ENCODE data around the gene GOLGA1.
"Not testable (repeated sequence)": the region's sequence is repeated elsewhere in the genome, so short reads cannot be mapped to it uniquely, and the experiment has no call there.

GOLGA1 gene, protein sequence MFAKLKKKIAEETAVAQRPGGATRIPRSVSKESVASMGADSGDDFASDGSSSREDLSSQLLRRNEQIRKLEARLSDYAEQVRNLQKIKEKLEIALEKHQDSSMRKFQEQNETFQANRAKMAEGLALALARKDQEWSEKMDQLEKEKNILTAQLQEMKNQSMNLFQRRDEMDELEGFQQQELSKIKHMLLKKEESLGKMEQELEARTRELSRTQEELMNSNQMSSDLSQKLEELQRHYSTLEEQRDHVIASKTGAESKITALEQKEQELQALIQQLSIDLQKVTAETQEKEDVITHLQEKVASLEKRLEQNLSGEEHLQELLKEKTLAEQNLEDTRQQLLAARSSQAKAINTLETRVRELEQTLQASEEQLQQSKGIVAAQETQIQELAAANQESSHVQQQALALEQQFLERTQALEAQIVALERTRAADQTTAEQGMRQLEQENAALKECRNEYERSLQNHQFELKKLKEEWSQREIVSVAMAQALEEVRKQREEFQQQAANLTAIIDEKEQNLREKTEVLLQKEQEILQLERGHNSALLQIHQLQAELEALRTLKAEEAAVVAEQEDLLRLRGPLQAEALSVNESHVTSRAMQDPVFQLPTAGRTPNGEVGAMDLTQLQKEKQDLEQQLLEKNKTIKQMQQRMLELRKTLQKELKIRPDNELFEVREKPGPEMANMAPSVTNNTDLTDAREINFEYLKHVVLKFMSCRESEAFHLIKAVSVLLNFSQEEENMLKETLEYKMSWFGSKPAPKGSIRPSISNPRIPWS

DNA sequence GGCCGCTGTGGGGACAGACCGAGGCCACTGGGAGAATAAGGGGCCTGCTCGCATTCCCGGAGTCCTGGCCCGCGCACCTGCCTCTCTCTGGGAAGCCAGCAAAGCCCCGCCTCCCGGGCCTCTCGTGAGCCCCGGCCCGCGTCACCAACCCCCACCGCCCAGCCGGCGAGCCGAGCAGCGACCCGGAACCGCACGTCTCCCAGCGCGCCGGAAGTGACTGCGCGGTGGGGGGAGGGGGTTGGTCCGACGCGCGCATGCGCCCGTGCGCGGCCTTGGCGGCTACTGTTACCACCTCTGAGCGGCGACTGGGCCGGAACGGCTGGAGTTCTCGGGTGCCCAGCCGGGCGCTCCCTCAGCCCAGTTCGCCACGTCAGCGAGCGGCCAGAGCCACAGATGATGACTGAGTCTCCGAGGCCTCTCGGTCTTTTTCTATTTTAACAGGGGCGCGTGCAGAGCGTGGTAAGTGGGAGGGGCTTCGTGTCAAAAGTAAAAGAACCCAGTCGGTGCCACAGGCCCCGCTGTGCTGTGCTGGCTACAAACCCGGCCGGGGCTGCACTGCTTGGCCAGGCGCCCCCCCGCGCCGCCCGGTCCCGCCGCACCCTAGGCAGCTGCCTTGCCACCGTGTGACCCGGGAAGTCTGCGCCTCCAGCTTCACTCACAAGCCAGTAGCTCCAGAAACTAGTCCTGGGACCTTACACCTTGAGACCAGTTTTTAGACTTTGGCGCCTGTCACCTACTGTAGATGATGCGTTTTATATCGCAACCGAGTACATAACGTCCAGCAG, at the start of gene GOLGA1:
GOLGA1 (minus strand) TSS at position 190 of the 785 bp plus-strand sequence. CDS start 2,372 bp downstream, outside the sequence.
- DNase-seq = peak; percentile 83

- no peak for DNase-seq
These were observed 42.8 kb upstream of the GOLGA1 start for GRCh38 chr9:124983698-124984097.

DNA sequence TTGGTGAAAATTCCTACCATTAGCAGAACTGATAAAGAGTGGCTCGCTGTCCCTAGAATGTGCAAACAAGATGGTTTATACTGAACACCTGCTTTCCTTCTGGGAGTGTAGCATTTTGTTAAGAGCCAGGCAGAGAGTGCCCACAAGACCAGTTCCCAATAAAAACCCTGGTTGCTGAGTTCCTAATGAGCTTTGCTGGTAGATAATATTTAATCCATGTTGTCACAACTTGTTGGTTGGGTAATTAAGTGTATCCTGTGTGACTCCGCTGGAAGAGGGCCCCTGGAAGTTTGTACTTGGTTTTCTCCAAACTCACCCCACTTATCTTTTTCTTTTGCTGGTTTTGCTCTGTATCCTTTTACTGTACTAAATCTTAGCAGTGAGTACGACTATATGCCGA, 39.5 kb upstream of the GOLGA1 start:
- no peak for DNase-seq

- DNase-seq = no peak
These were observed 34.2 kb upstream of the GOLGA1 start for GRCh38 chr9:124975131-124975530.

GRCh38 chr9:124973807-124974206, 32.9 kb upstream of the GOLGA1 start:
- no peak for DNase-seq

GRCh38 chr9:124972241-124972770, 31.4 kb upstream of the GOLGA1 start:
- DNase-seq = no peak

DNA sequence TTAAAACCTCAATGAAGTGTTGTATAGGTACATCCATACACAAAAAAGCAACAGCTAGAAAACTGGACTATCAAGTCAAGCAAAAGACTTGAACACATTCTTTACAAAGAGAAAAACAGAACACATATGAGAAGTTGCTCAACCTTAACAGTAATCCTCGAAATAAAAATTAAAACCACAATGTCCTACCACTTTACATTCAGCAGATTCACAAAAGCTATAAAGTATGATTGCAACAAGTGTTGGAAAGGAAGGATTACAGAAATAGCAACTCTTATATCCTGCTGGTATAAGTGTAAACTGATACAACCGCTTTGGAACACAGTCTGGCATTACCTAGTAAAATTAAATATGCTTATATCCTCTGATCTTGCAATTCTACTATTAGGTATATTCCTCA, 28.5 kb upstream of the GOLGA1 start:
- DNase-seq = no peak

DNA sequence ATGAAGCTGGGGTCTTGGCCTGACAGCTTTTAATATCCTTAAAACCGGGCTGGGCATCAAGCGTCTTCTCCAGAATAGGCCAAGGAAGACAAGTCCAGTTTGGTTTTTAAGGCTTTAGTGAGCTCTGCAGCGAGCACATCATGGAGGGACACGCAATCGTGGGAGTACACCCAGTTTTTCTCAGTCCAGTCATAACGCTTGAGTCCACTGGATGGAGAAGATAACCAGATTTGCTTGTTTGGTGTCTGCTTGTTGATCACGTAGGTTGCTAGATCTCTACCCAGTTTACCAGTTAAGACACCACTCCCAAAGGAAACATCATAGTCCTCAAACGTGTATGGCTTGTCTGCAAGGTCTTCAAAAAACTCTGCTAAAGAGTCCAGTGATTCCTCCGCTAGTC, 27.4 kb upstream of the GOLGA1 start:
- DNase-seq = no peak

DNA sequence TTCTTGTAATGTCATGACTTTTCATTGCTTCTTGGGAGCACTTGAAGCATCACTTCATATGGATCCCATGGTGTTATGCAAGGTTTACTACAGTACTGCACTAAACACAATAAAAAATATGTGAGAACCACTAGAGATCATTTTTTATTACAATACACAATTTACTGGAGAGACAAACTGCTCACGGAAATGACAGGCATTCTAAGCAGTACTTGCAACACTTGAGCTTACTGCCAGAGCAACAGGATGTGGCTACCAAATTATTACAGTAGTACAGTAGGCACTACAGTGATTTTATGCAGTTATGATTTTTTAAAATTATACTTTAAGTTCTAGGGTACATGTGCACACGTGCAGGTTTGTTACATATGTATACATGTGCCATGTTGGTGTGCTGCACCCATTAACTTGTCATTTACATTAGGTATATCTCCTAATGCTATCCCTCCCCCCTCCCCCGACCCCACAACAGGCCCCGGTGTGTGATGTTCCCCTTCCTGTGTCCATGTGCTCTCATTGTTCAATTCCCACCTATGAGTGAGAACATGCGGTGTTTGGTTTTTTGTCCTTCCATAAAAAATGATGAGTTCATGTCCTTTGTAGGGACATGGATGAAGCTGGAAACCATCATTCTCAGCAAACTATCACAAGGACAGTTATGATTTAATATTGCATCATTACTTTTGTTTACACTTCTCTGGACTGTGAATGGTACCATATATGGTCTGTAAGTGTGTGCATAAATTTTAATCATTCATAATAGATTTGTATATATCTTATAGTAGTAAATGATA, 25.1 kb upstream of the GOLGA1 start:
- not testable (repeated sequence) for DNase-seq

DNA sequence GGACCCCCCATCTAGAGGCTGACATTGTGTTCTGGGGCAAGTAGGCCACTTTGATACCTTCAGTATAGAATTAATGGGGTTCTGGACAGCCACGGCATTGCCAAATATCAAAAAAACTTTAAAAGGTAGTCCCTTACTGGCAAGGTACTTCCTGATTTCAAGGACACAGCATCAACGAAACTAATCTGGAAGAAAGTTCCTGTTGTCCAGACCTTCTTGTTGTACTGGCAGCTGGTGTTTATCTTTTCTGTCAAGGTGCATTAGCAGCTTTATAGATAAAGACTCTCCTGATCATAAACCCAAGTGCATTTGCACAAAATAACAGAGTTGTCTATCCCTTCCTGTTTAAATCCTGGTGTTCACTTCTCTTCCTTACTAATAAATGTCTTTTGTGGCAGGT, 23.7 kb upstream of the GOLGA1 start:
- DNase-seq = no peak

- no peak for DNase-seq
These were observed 23.2 kb upstream of the GOLGA1 start for GRCh38 chr9:124964056-124964455.

GRCh38 chr9:124960409-124960752, 19.5 kb upstream of the GOLGA1 start:
- DNase-seq = no peak

DNA sequence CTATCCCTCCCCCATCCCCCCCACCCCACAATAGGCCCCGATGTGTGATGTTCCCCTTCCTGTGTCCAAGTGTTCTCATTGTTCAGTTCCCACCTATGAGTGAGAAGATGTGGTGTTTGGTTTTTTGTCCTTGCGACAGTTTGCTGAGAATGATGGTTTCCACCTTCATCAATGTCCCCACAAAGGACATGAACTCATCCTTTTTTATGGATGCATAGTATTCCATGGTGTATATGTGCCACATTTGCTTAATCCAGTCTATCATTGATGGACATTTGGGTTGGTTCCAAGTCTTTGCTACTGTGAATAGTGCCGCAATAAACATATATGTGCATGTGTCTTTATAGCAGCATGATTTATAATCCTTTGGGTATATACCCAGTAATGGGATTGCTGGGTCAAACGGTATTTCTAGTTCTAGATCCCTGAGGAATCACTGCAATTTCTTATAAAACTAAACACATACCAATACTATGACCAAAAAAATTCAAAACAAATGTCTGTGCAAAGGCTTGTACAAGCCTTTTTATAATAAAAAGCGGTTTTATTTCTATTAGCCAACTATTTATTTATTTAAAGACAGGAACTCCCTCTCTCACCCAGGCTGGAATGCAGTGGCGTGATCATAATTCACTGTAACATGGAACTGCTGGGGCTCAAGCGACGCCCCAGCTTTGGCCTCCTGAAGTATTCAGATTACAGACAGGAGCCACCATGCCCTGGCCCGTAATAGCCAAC, 19.0 kb upstream of the GOLGA1 start:
- not testable (repeated sequence) for DNase-seq

DNA sequence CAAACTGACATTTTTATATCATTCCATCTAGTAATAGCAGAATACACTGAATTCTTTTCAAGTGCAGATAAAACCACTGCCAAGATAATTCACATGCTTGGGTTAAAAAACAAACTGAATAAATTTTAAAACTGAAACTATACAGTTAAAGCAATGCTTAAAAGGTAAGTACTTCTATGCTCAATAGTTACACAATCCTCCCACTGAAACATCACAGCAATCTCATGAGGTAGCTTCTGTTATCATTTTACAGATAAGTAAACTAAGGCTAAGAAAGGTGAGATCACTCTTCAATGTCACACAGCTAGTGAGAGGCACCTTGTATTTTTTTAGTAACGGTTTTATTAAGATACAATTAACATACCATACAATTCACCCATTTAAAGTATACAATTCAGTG, 13.4 kb upstream of the GOLGA1 start:
- no peak for DNase-seq

GRCh38 chr9:124950050-124950718, 9.3 kb upstream of the GOLGA1 start:
- DNase-seq = no peak

GRCh38 chr9:124949387-124949786, 8.5 kb upstream of the GOLGA1 start:
- DNase-seq = no peak

DNA sequence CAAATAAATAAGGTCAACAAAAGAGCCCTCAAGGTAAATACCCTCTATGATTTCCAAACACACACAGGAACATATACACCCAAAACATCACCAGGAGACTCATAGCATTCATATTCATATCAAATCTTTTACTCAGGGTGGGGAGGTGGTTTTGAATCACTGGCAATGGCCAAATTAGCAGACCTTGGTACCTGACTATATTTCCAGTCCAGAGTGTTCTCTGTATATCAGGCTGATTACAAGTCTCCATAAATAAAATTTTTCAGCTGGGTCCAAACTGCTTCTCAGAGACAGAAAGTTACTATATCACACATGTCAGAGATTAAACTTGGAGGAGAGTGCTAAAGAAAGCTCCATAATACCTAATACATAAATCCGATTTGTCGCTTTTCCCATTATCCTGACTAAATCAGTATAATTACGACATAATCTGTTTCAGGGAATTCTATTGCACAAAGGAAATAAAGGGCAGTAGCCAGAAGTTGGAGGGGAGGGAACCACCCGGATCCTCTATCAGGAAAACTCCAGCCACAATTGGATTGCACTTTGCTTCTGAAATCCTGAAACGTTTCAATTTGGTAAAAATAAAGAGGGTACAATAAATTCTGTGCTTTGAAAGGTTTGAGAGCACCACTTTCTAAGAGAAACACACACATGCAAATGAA, 7.0 kb upstream of the GOLGA1 start:
- DNase-seq = no peak

DNA sequence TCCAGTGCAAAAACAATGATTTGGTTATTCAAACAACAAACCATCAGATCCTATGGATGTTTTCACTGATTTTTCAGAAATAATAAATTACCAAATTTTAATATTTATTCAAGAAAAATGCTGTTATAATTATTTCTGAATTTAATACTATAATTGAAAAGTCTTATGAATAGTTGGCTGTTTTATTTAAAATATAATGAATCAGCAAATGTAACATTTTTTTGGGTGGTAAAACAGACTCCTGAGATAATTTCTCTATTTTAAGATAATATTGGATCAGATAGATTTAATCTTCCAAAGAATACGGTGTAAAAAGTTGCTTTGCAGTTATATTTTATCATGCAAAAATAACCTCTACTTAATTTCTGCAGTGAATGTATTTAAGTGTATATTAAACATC, 5.3 kb upstream of the GOLGA1 start:
- no peak for DNase-seq

GRCh38 chr9:124941679-124942561, 1.0 kb upstream of the GOLGA1 start:
- no peak for DNase-seq

DNA sequence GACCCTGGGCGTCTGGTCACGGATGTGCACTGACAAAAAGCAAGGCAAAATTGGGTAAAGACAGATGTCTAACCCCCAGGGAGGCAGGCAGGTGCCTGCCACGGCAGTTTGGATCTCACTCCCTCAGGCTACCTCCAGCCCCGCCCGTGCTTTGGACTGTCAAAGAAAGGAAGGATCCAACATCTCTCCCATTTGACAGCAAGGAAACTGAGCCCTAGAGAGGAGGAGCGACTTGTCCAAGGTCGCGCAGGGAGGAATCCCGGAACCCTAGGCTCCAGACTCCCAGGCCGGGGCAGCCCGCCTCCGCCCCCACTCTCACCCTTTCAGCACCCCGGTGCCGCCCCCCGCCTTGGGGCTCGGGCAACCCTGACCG, 376 bp downstream of the GOLGA1 start:
- no peak for DNase-seq

Measured in NCI-H524 treated with DMSO at 0.1 percent for 48 hours (cell line).